GM12878 (cell line): ENCODE results near the gene ATXN7L1.

Experiments used
- ATF7 ChIP-seq: fragments of 450-650 bp; IDR thresholded peaks from 2 replicates; pipeline ENCODE4 v1.6.1; 2016; ENCODE audit warnings: low read depth, mild to moderate bottlenecking
- BCL11A ChIP-seq: IDR thresholded peaks from 2 replicates; pipeline ENCODE4 v1.6.1; 2011; ENCODE audit warnings: low read depth, low read length
- POLR2A ChIP-seq: IDR thresholded peaks from 2 replicates; pipeline ENCODE4 v1.6.1; 2011; ENCODE audit warnings: low read depth, mild to moderate bottlenecking, low read length
- TF ChIP-seq, protein P1 (sequence below), 3 experiments: IDR thresholded peaks in 2 of 3; conservative IDR thresholded peaks in 1 of 3; 2 replicates each; pipeline ENCODE4 v1.5.1; 2011; ENCODE audit warnings: low read depth in 3 of 3, low read length in 3 of 3, mild to moderate bottlenecking in 3 of 3, control low read depth in 2 of 3, moderate library complexity in 2 of 3, inconsistent platforms in 1 of 3, mixed read lengths in 1 of 3; ENCODE audit not compliant: control insufficient read depth in 2 of 3, insufficient read depth in 1 of 3; ENCODE audit errors: extremely low read depth in 1 of 3

DNA sequence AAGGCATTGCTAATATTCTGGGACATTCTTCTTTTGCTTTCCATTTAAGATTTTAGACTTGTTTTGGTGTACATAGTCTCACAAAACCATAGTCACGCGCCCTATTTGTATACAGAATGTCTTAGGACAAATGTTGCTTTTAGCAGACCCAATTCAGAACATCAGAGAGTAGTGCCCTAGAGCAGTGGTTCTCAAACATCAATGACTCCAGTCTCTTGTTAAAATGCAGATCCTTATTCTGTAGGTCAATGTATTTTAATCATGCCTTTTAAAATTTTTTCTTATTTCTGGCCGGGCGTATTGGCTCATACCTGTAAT, 167.7 kb downstream of the ATXN7L1 start:
- no peak for TF ChIP-seq ATF7
- TF ChIP-seq, protein P1, sequence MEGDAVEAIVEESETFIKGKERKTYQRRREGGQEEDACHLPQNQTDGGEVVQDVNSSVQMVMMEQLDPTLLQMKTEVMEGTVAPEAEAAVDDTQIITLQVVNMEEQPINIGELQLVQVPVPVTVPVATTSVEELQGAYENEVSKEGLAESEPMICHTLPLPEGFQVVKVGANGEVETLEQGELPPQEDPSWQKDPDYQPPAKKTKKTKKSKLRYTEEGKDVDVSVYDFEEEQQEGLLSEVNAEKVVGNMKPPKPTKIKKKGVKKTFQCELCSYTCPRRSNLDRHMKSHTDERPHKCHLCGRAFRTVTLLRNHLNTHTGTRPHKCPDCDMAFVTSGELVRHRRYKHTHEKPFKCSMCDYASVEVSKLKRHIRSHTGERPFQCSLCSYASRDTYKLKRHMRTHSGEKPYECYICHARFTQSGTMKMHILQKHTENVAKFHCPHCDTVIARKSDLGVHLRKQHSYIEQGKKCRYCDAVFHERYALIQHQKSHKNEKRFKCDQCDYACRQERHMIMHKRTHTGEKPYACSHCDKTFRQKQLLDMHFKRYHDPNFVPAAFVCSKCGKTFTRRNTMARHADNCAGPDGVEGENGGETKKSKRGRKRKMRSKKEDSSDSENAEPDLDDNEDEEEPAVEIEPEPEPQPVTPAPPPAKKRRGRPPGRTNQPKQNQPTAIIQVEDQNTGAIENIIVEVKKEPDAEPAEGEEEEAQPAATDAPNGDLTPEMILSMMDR (IDR thresholded peaks at IDR 0.05 in 2 of 3, conservative IDR thresholded peaks at IDR 0.05 in 1 of 3; ENCODE audit: control insufficient read depth in 2 of 3, extremely low read depth in 1 of 3, insufficient read depth in 1 of 3, low read depth in 3 of 3, low read length in 3 of 3): no peak
- TF ChIP-seq POLR2A: no peak
- TF ChIP-seq BCL11A: no peak
